Gastrocnemius medialis (tissue), 4 donors: ENCODE results near the gene NEK8. TPM values are rescaled to one million over a fixed set of nuclear protein-coding genes. Genes with fewer than 3 reads are reported as not detected.
"Not testable (repeated sequence)": the region's sequence is repeated elsewhere in the genome, so short reads cannot be mapped to it uniquely, and the experiment has no call there.

Experiments
- ATAC-seq, 2 donors: fragments of 150-250 bp; one replicate each; pipeline ENCODE4 v1.9.1; 2016
- DNase-seq, 2 donors: peaks; one replicate each; pipeline ENCODE4 v3.0.0-alpha.2; 2019
- H3K27ac ChIP-seq, 4 donors: fragments of 200-600 bp; sonication (generic); 1 replicate in 1 of 4; 2 replicates in 3 of 4; pipeline ENCODE4 v1.5.1; 2016 to 2018; ENCODE audit warnings: mild to moderate bottlenecking in 2 of 4, moderate library complexity in 1 of 4
- H3K27me3 ChIP-seq, 3 donors: fragments of 200-600 bp; sonication (generic) in 2 of 3; 1 replicate in 1 of 3; 2 replicates in 2 of 3; pipeline versions ENCODE4 v1.5.1 to v1.6.0; 2016 to 2019; ENCODE audit warnings: mild to moderate bottlenecking in 1 of 3, moderate library complexity in 1 of 3
- H3K36me3 ChIP-seq, 2 donors: fragments of 200-600 bp; sonication (generic) in 1 of 2; one replicate each; pipeline ENCODE4 v1.5.1; 2017 to 2018
- H3K4me1 ChIP-seq, 2 donors: fragments of 200-600 bp; sonication (generic) in 1 of 2; one replicate each; pipeline ENCODE4 v1.5.1; 2016 to 2017; ENCODE audit warnings: mild to moderate bottlenecking in 2 of 2
- H3K4me3 ChIP-seq, 4 donors: fragments of 200-600 bp; sonication (generic) in 3 of 4; 1 replicate in 1 of 4; 2 replicates in 3 of 4; pipeline ENCODE4 v1.5.1; 2016 to 2019; ENCODE audit warnings: mild to moderate bottlenecking in 2 of 4
- H3K9me3 ChIP-seq, 3 donors: fragments of 200-600 bp; sonication (generic) in 2 of 3; 1 replicate in 1 of 3; 2 replicates in 2 of 3; pipeline ENCODE4 v1.5.1; 2016 to 2019
- CTCF ChIP-seq, 5 experiments: fragments of 450-650 bp in 3 of 5; fragments of 200-600 bp in 2 of 5; sonication (generic) in 2 of 5; IDR thresholded peaks in 4 of 5; conservative IDR thresholded peaks in 1 of 5; 1 replicate in 4 of 5; 2 replicates in 1 of 5; pipeline ENCODE4 v1.5.1; 2016 to 2019; ENCODE audit warnings: antibody characterized with exemption in 5 of 5, mild to moderate bottlenecking in 3 of 5, moderate library complexity in 3 of 5
- POLR2A ChIP-seq, 2 donors: fragments of 450-650 bp; IDR thresholded peaks; one replicate each; pipeline ENCODE4 v1.6.1; 2017; ENCODE audit warnings: antibody characterized with exemption in 2 of 2, mild to moderate bottlenecking in 2 of 2, moderate library complexity in 2 of 2
- in situ Hi-C, 4 donors: fragments of 200-750 bp; cut with MboI; loops; one replicate each; pipeline versions ENCODE4 v1.15.0 to v1.8.0; 2017; ENCODE audit warnings: low sequenced_read_pairs in 4 of 4
- intact Hi-C: fragments of 100-400 bp; cut with DNase I; formaldehyde crosslinking; loops from one replicate; pipeline ENCODE4 v1.15.1; 2023; ENCODE audit warnings: low total_unique reads
- total RNA-seq, 4 donors: library from RNA; depleted of rRNA; stranded (reverse); fragments of >200 nt; gene quantifications; one replicate each; pipeline versions ENCODE4 v1.1.0 to v1.2.3, GENCODE V29; 2016

The NEK8 gene
- total RNA-seq, 4 donors from 2014 or later: 1.3 to 8.1 (median 1.9) TPM

- Histone ChIP-seq H3K9me3 (no peaks in the 10 kb centered on the region), H3K4me1 (peaks cover 10 to 17% of the 10 kb centered on the region in 2 donors), H3K27me3 (no peaks in the 10 kb centered on the region), H3K36me3 (no peaks in the 10 kb centered on the region), H3K4me3 (no peak overlapping the region), H3K27ac (no peak overlapping the region)
- ATAC-seq (no peak), DNase-seq (no peak)
- intact Hi-C loops: no loop called here
- in situ Hi-C loops: loop anchor here in 1 of 4 donors (25.0 kb wide), 1 partner anchor 88 kb away; the partner anchor contains the start of gene ERAL1
- no peak for TF ChIP-seq POLR2A (IDR thresholded peaks at IDR 0.05)
- no peak for TF ChIP-seq CTCF (IDR thresholded peaks at IDR 0.05 in 4 of 5, conservative IDR thresholded peaks at IDR 0.05 in 1 of 5)
Observed at GRCh38 chr17:28774206-28774605, 45.6 kb downstream of the NEK8 start.

GRCh38 chr17:28777178-28777577, 48.6 kb downstream of the NEK8 start:
- Histone ChIP-seq H3K9me3 (no peaks in the 10 kb centered on the region), H3K36me3 (no peaks in the 10 kb centered on the region), H3K27ac (no peak overlapping the region), H3K4me1 (peaks cover 10 to 17% of the 10 kb centered on the region in 2 donors), H3K4me3 (no peak overlapping the region), H3K27me3 (no peaks in the 10 kb centered on the region)
- ATAC-seq (no peak), DNase-seq (no peak)
- intact Hi-C loops: loop anchor here (2.0 kb wide), 1 partner anchor 18 kb away; no protein-coding TSS in a partner anchor
- in situ Hi-C loops: no loop called here
- TF ChIP-seq POLR2A (IDR thresholded peaks at IDR 0.05) (no peak), CTCF (IDR thresholded peaks at IDR 0.05 in 4 of 5, conservative IDR thresholded peaks at IDR 0.05 in 1 of 5) (no peak)

- ATAC-seq, DNase-seq, in situ Hi-C loops, H3K36me3 ChIP-seq, H3K27me3 ChIP-seq, H3K27ac ChIP-seq, H3K4me3 ChIP-seq, H3K9me3 ChIP-seq, intact Hi-C loops: not testable (repeated sequence)
- peaks cover 10 to 14% of the 10 kb centered on the region in 2 donors for H3K4me1 ChIP-seq
Observed at GRCh38 chr17:28779601-28780000, 51.0 kb downstream of the NEK8 start.

GRCh38 chr17:28783161-28783560, 54.6 kb downstream of the NEK8 start:
- DNase-seq (no peak), ATAC-seq (no peak)
- TF ChIP-seq CTCF (IDR thresholded peaks at IDR 0.05 in 4 of 5, conservative IDR thresholded peaks at IDR 0.05 in 1 of 5) (no peak), POLR2A (IDR thresholded peaks at IDR 0.05) (no peak)
- no peaks in the 10 kb centered on the region for H3K27me3 ChIP-seq
- intact Hi-C loops: no loop called here
- H3K27ac ChIP-seq: no peak overlapping the region
- H3K9me3 ChIP-seq: no peaks in the 10 kb centered on the region
- H3K36me3 ChIP-seq: no peaks in the 10 kb centered on the region
- H3K4me3 ChIP-seq: no peak overlapping the region
- in situ Hi-C loops: no loop called here
- no peaks in the 10 kb centered on the region for H3K4me1 ChIP-seq

- Histone ChIP-seq H3K4me3 (no peak overlapping the region), H3K36me3 (no peaks in the 10 kb centered on the region), H3K27ac (no peak overlapping the region), H3K4me1 (no peaks in the 10 kb centered on the region), H3K27me3 (no peaks in the 10 kb centered on the region), H3K9me3 (no peaks in the 10 kb centered on the region)
- in situ Hi-C loops (no loop called here), intact Hi-C loops (no loop called here)
- no peak for DNase-seq
- no peak for ATAC-seq
- TF ChIP-seq CTCF (IDR thresholded peaks at IDR 0.05 in 4 of 5, conservative IDR thresholded peaks at IDR 0.05 in 1 of 5) (no peak), POLR2A (IDR thresholded peaks at IDR 0.05) (no peak)
Observed at GRCh38 chr17:28788100-28788499, 59.5 kb downstream of the NEK8 start.

Other genes starting within 250 kb of the NEK8 start
- not detected for gene FOXN1, start 222.4 kb upstream of the NEK8 start, total RNA-seq
- gene UNC119, start 176.2 kb upstream of the NEK8 start, total RNA-seq: 10 to 100 TPM in 1 of 4 donors, 1 to 10 TPM in 3; 3.1 to 10.2 (median 6.3) TPM
- gene PIGS, start 157.3 kb upstream of the NEK8 start, total RNA-seq: 10 to 100 TPM; 25.0 to 63.0 (median 50.0) TPM
- gene ALDOC, start 151.9 kb upstream of the NEK8 start, total RNA-seq: 1 to 10 TPM in 3 of 4 donors, under 1 TPM in 1; 0.87 to 7.0 (median 3.3) TPM
- gene SPAG5, start 129.8 kb upstream of the NEK8 start, total RNA-seq: 1 to 10 TPM in 2 of 4 donors, under 1 TPM in 2; 0.41 to 1.5 (median 0.96) TPM
- 10 to 100 TPM in 1 of 4 donors, 1 to 10 TPM in 3; 1.8 to 10.1 (median 2.8) TPM for gene RSKR, start 114.6 kb upstream of the NEK8 start, total RNA-seq
- 10 to 100 TPM; 71.6 to 93.4 (median 81.0) TPM for gene BLTP2, start 83.6 kb upstream of the NEK8 start, total RNA-seq
- 10 to 100 TPM; 23.6 to 36.4 (median 28.4) TPM for gene SDF2, start 66.9 kb upstream of the NEK8 start, total RNA-seq
- gene SUPT6H, start 66.6 kb upstream of the NEK8 start, total RNA-seq: 10 to 100 TPM; 48.3 to 81.9 (median 64.8) TPM
- gene PROCA1, start 16.9 kb upstream of the NEK8 start, total RNA-seq: 1 to 10 TPM in 1 of 4 donors, under 1 TPM in 2, not detected in 1; 0.42 to 1.6 (median 0.49) TPM
- 10 to 100 TPM; 14.9 to 53.3 (median 32.7) TPM for gene RAB34, start 10.9 kb upstream of the NEK8 start, total RNA-seq
- 100 to 1,000 TPM; 434 to 647 (median 533) TPM for gene RPL23A, start 8.8 kb upstream of the NEK8 start, total RNA-seq
- gene TLCD1, start 2.6 kb upstream of the NEK8 start, total RNA-seq: under 1 TPM in 3 of 4 donors, not detected in 1; 0.46 to 0.82 (median 0.75) TPM
- 1 to 10 TPM; 2.0 to 6.4 (median 3.8) TPM for gene TRAF4, start 15.2 kb downstream of the NEK8 start, total RNA-seq
- gene FAM222B, start 114.0 kb downstream of the NEK8 start, total RNA-seq: 10 to 100 TPM; 36.2 to 82.6 (median 66.8) TPM
- gene ERAL1, start 126.2 kb downstream of the NEK8 start, total RNA-seq: 10 to 100 TPM; 35.1 to 69.2 (median 64.1) TPM
- 10 to 100 TPM; 15.3 to 37.9 (median 28.4) TPM for gene FLOT2, start 168.9 kb downstream of the NEK8 start, total RNA-seq
- 1 to 10 TPM in 3 of 4 donors, under 1 TPM in 1; 0.25 to 3.7 (median 2.4) TPM for gene DHRS13, start 174.3 kb downstream of the NEK8 start, total RNA-seq
- 10 to 100 TPM; 22.1 to 37.3 (median 24.2) TPM for gene PHF12, start 222.7 kb downstream of the NEK8 start, total RNA-seq